GM18508 (cell line): ENCODE measurements around the gene FOXN4.

Source experiments
- ATAC-seq: cut with Tn5 transposase; IDR thresholded peaks from one replicate; pipeline ENCODE4 v1.9.1; 2021; ENCODE audit warnings: moderate number of reproducible peaks; ENCODE audit not compliant: insufficient read depth, unreplicated experiment

Gene FOXN4

GRCh38 chr12:109286252-109286651 lies 22.8 kb downstream of the FOXN4 start:
- no peak for ATAC-seq

- no peak for ATAC-seq
Observed at GRCh38 chr12:109284392-109284791, 24.7 kb downstream of the FOXN4 start.

GRCh38 chr12:109281452-109281851 lies 27.6 kb downstream of the FOXN4 start:
- ATAC-seq: no peak

- ATAC-seq: no peak
Observed at GRCh38 chr12:109279525-109279924, 29.6 kb downstream of the FOXN4 start.

- ATAC-seq: no peak
Observed at GRCh38 chr12:109278912-109279311, 30.2 kb downstream of the FOXN4 start.

GRCh38 chr12:109277899-109278762 lies 31.0 kb downstream of the FOXN4 start:
- no peak for ATAC-seq

- no peak for ATAC-seq
Observed at GRCh38 chr12:109277255-109277898, 31.7 kb downstream of the FOXN4 start.

- ATAC-seq: no peak
Observed at GRCh38 chr12:109276160-109276559, 32.9 kb downstream of the FOXN4 start.

GRCh38 chr12:109275173-109275572 lies 33.9 kb downstream of the FOXN4 start:
- no peak for ATAC-seq

- no peak for ATAC-seq
Observed at GRCh38 chr12:109274381-109274780, 34.7 kb downstream of the FOXN4 start.

GRCh38 chr12:109273354-109273753 lies 35.7 kb downstream of the FOXN4 start:
- no peak for ATAC-seq

- no peak for ATAC-seq
Observed at GRCh38 chr12:109271418-109271817, 37.7 kb downstream of the FOXN4 start.

GRCh38 chr12:109270494-109270893 lies 38.6 kb downstream of the FOXN4 start:
- ATAC-seq: no peak

GRCh38 chr12:109269428-109269827 lies 39.7 kb downstream of the FOXN4 start:
- no peak for ATAC-seq

GRCh38 chr12:109268896-109269295 lies 40.2 kb downstream of the FOXN4 start:
- no peak for ATAC-seq

GRCh38 chr12:109267361-109267760 lies 41.7 kb downstream of the FOXN4 start:
- no peak for ATAC-seq

- ATAC-seq: no peak
Observed at GRCh38 chr12:109266106-109266879, 42.8 kb downstream of the FOXN4 start.

GRCh38 chr12:109264943-109265650 lies 44.0 kb downstream of the FOXN4 start:
- ATAC-seq: no peak

GRCh38 chr12:109264095-109264942 lies 44.8 kb downstream of the FOXN4 start:
- ATAC-seq: no peak
